Activated T-cell treated with anti-CD3 and anti-CD28 coated beads, Interleukin-2, amount 50 U/mL, for 48 hours (primary cell): ENCODE measurements around the gene PHYH.
"Not testable (repeated sequence)": the region's sequence is repeated elsewhere in the genome, so short reads cannot be mapped to it uniquely, and the experiment has no call there.

Experiments
- DNase-seq, 2 experiments: peaks; one replicate each; pipeline ENCODE4 v3.0.0-alpha.2; 2020

PHYH gene

GRCh38 chr10:13299437-13300287, at the start of gene PHYH:
PHYH (minus strand) TSS chr10:13300064; CDS start chr10:13300042, 22 bp downstream.
- DNase-seq: peak; percentile 81 to 85

GRCh38 chr10:13348216-13349017, 48.6 kb upstream of the PHYH start, which contains the start of gene SEPHS1:
SEPHS1 (minus strand) TSS chr10:13348293; CDS start chr10:13344950, 3,343 bp downstream.
- peak; percentile 85 to 89 for DNase-seq

GRCh38 chr10:13347500-13348156, 47.8 kb upstream of the PHYH start:
- peak; percentile 81 to 85 for DNase-seq

- peak in 1 of 2 experiments; percentile 26 for DNase-seq
These were observed 47.2 kb upstream of the PHYH start for GRCh38 chr10:13347043-13347499.

GRCh38 chr10:13346283-13347042, 46.6 kb upstream of the PHYH start:
- DNase-seq: no peak

GRCh38 chr10:13340626-13341376, 40.9 kb upstream of the PHYH start:
- DNase-seq: peak in 1 of 2 experiments; percentile 34

GRCh38 chr10:13340068-13340467, 40.2 kb upstream of the PHYH start:
- no peak for DNase-seq

GRCh38 chr10:13338390-13339110, 38.7 kb upstream of the PHYH start:
- DNase-seq: no peak

- no peak for DNase-seq
These were observed 37.9 kb upstream of the PHYH start for GRCh38 chr10:13337827-13338196.

GRCh38 chr10:13337128-13337826, 37.4 kb upstream of the PHYH start:
- no peak for DNase-seq

- no peak for DNase-seq
These were observed 36.0 kb upstream of the PHYH start for GRCh38 chr10:13335881-13336280.

- no peak for DNase-seq
These were observed 34.7 kb upstream of the PHYH start for GRCh38 chr10:13334556-13334955.

- no peak for DNase-seq
These were observed 31.8 kb upstream of the PHYH start for GRCh38 chr10:13331646-13332045.

GRCh38 chr10:13330980-13331379, 31.1 kb upstream of the PHYH start:
- DNase-seq: not testable (repeated sequence)

- DNase-seq: no peak
These were observed 29.7 kb upstream of the PHYH start for GRCh38 chr10:13329565-13329964.

- no peak for DNase-seq
These were observed 28.7 kb upstream of the PHYH start for GRCh38 chr10:13328613-13329012.

- DNase-seq: no peak
These were observed 28.3 kb upstream of the PHYH start for GRCh38 chr10:13328126-13328525.

GRCh38 chr10:13327534-13327933, 27.7 kb upstream of the PHYH start:
- DNase-seq: no peak

GRCh38 chr10:13322615-13323148, 22.8 kb upstream of the PHYH start:
- no peak for DNase-seq

- no peak for DNase-seq
These were observed 21.7 kb upstream of the PHYH start for GRCh38 chr10:13321576-13321975.
